GM12864 (cell line): ENCODE results near the gene ZNF100.
"Not testable (repeated sequence)": the region's sequence is repeated elsewhere in the genome, so short reads cannot be mapped to it uniquely, and the experiment has no call there.

Experiments
- DNase-seq: peaks from one replicate; pipeline ENCODE4 v3.0.0-alpha.2; 2011; ENCODE audit warnings: low read depth
- H3K4me3 ChIP-seq: 2 replicates; pipeline ENCODE4 v1.5.1; 2011; ENCODE audit warnings: mild to moderate bottlenecking, low read depth, low read length, control low read depth
- CTCF ChIP-seq: IDR thresholded peaks from 2 replicates; pipeline ENCODE4 v1.5.1; 2011; ENCODE audit warnings: low read depth, mild to moderate bottlenecking, moderate library complexity, low read length, control low read depth, inconsistent platforms; ENCODE audit errors: missing control alignments

ZNF100 gene

GRCh38 chr19:21713761-21714160 lies 53.6 kb downstream of the ZNF100 start:
- no peak overlapping the region for H3K4me3 ChIP-seq
- DNase-seq = no peak
- TF ChIP-seq CTCF = no peak

GRCh38 chr19:21709464-21709863 lies 57.9 kb downstream of the ZNF100 start:
- H3K4me3 ChIP-seq = no peak overlapping the region
- DNase-seq = no peak
- TF ChIP-seq CTCF = no peak

- H3K4me3 ChIP-seq, DNase-seq: not testable (repeated sequence)
These were observed 59.5 kb downstream of the ZNF100 start for GRCh38 chr19:21707878-21708277.

- no peak overlapping the region for H3K4me3 ChIP-seq
- no peak for DNase-seq
- no peak for TF ChIP-seq CTCF
These were observed 60.3 kb downstream of the ZNF100 start for GRCh38 chr19:21707065-21707464.

- H3K4me3 ChIP-seq = no peak overlapping the region
- TF ChIP-seq CTCF = no peak
- no peak for DNase-seq
These were observed 62.0 kb downstream of the ZNF100 start for GRCh38 chr19:21705393-21705792.

- H3K4me3 ChIP-seq = no peak overlapping the region
- no peak for DNase-seq
These were observed 63.1 kb downstream of the ZNF100 start for GRCh38 chr19:21704320-21704719.

GRCh38 chr19:21699197-21699596 lies 68.2 kb downstream of the ZNF100 start:
- DNase-seq = no peak

More at GRCh38 chr19:21704320-21704719, 63.1 kb downstream of the ZNF100 start:
- TF ChIP-seq CTCF = no peak

More at GRCh38 chr19:21699197-21699596, 68.2 kb downstream of the ZNF100 start:
- no peak for TF ChIP-seq CTCF
- no peak overlapping the region for H3K4me3 ChIP-seq
